HK-2 (cell line): Measurements from ENCODE around the gene WNT8A.
"Not testable (repeated sequence)": the region's sequence is repeated elsewhere in the genome, so short reads cannot be mapped to it uniquely, and the experiment has no call there.

Experiments
- DNase-seq: peaks from one replicate; pipeline ENCODE4 v3.0.0-alpha.2; 2018; ENCODE audit not compliant: unreplicated experiment

The WNT8A gene, protein sequence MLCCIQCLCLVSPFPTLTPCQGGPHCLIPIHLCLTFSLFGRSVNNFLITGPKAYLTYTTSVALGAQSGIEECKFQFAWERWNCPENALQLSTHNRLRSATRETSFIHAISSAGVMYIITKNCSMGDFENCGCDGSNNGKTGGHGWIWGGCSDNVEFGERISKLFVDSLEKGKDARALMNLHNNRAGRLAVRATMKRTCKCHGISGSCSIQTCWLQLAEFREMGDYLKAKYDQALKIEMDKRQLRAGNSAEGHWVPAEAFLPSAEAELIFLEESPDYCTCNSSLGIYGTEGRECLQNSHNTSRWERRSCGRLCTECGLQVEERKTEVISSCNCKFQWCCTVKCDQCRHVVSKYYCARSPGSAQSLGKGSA

DNA sequence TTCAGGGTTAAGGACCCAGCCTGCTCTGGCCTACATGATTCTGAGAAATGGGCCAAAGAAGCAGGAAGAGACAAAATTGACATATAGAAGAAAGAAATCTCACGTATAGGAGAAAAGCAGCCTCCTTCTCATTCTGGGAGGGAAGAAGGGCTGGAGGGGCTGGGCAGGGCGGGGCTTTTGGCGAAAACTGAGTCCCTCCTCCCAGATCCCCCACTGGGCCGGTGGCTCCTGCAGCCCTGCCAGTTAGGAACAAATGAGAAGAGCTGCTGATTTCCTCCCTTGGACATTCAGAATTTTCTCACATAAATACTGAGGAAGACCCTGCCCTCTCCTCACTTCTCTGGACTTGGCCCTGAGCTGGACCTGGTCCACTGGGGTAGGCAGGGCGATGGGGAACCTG is at the start of gene WNT8A:
WNT8A (plus strand) TSS at position 332 of the 400 bp plus-strand sequence. CDS start 95 bp downstream, outside the sequence.
- no peak for DNase-seq

- DNase-seq, result peak; percentile 33
Measured at GRCh38 chr5:138035605-138036537, 48.0 kb upstream of the WNT8A start.

DNA sequence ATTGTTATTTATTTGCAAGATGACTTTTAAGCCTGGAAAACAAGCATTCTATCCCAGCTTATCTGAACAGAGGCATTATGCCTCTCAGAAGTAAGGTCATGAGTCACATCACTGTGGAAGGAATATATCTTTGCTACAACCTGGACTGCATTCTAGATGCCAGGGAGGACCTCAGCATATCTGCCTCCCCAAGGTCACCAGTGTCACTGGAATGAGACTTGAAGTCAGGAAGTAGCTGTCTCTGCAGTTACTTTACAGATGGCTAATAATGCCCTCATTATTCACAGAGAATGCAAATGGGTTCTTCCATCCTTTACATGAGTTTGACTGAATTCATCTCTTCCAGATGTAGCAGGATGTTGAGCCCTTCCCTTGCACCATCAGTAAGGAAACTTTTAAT is 46.6 kb upstream of the WNT8A start:
- DNase-seq, result no peak

DNA sequence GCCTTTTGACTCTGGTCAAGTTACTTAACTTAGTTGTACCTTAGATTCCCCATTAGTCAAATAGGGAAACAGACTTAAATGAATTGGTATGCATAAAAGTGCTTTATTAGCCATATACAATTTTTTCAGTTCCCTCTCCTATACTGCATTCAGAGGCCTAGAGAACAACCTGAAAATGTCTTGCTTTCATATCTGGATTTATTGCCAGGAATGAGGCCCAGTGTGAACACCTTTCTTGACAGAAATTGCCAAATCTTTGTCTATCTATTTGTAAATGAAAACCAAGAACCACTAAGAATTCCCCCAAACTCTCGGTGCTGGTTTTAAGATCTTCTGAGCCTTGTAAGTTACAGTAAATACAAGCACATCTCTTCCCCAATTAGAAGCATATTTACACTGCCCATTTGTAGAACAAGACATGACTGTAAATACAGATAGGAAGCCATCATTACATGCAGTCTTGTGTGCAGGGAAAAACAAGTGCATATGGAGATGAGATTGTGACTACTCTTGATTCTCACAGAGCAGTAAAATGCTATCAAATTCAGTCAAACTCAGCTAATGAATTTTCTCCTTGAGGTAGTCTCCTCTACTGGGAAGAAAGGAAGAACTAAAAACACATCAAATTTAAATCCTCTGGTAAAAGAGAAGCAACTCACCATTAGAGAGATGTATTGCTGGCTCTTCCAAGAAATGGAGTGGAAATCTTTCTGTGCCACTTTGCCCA is 45.8 kb upstream of the WNT8A start:
- no peak for DNase-seq

- DNase-seq, result no peak
Measured at GRCh38 chr5:138038826-138039225, 45.0 kb upstream of the WNT8A start.

- not testable (repeated sequence) for DNase-seq
Measured at GRCh38 chr5:138045283-138045682, 38.5 kb upstream of the WNT8A start.

DNA sequence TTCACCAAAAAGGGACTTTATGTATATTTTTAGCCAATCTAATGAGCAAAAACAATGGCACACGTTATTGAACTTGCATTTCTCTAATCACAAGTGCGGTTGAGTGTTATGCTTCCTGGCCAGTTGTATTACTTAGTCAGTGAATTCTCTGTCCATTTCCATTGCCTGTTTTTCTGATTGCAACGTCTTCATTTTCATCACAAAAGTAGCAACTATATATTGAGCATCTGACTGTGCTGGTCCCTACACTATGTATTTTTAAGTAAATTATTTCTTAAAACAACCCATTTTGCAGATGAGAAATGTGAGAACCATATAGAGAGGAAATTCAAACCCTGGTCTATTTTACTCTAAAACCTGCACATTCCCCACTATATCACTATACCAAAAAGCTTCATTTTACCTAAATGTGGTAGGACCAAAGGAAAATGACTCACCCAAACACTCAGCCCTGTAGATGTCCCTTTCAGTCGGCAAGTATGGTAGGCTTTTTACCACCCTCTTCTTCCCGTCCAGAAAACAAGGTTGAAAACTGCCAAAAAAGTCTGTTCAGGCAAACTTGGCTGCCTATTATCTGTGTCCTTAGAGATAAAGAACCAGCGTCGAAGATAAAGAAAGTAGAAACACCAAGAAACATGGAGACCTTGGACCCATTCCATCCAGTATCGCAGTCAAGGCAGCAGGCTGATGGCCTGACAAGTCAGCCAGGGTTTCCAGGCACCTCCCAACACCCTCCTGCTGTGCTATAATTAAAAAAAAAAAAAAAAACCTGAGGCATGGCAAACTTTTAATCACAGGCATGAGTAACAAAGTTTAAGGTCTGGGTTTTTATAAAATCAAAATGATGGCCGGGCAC is 32.2 kb upstream of the WNT8A start:
- DNase-seq, result no peak

- DNase-seq, result not testable (repeated sequence)
Measured at GRCh38 chr5:138052718-138053117, 31.1 kb upstream of the WNT8A start.

- DNase-seq, result no peak
Measured at GRCh38 chr5:138053554-138053953, 30.3 kb upstream of the WNT8A start.

DNA sequence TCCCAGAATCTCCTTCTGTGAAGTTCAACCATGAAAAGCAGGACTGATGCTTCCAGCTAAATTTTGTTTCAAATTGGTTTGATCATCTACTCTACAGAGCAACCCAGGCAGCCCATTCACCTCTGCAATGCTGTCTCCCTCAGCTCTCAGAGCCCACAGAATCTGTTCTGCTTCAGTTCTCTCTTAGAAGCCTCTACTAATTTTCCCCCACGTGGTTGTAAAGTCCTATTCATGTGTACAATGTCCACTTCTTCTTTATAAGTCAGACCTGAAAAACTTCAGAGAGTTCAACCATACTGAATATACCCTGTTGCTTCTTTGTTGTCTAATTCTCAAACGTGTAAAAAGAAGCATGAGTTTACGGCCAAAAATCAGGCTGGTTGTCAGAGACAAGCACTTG is 29.6 kb upstream of the WNT8A start:
- no peak for DNase-seq

GRCh38 chr5:138054847-138055558 is 28.8 kb upstream of the WNT8A start:
- DNase-seq, result no peak

DNA sequence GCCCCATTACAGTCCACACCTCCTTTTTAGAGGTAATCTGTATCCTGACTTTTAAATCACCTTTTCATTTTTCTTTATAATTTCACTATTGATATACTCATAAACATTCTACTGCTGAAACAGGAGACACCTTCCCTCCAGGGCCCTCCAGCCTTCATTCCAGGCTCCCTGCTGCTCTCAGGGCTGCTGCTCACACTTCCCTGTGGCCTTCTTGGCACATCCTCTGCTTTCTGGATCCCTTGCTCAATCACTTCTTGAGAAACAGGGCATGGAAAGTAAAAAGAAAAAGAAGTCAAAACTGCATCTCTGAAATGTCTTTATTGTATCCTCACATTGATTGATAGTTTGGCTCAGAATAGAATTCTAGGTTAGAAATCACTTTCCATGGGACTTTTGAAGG is 19.3 kb upstream of the WNT8A start:
- DNase-seq, result no peak

DNA sequence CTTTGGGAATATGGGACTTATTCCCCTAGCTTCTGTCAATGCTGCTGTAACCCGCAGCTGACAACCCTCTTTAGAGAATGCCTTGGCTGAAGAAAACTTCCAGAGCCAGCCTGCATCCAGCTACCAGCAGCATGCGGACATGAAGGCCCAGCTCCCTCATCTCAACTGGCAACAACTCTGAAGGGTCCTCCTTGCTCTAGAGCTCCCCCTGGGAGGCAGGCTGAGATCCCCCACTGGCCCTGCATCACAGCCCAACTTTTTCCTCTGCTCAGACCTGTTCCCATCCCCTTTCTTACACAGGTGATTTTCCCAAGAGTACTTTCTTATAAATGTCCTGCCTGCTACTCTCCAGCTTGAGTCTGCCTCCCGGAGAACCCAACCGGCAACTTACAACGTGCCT is 18.7 kb upstream of the WNT8A start:
- DNase-seq, result no peak

DNA sequence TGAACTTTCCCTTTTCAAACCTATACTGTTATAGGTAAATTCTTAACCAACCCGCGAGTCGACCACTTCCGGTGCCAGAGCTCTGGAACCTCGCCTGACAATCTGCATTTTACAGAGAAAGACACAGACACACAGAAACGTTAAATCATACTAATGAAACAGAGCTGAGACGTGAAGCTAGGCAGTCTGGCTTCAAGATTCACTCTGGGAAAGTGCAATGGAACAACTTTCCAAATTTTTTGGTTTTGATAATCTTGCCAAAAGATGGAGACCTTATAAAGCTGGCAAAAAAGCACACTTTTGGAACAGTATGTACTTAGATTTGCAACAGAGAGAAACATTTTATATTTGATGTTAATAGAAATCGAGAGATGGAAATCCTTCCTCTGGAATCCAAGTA is 15.9 kb upstream of the WNT8A start:
- DNase-seq, result no peak

GRCh38 chr5:138068742-138069600 is 14.9 kb upstream of the WNT8A start:
- peak; percentile 57 for DNase-seq

DNA sequence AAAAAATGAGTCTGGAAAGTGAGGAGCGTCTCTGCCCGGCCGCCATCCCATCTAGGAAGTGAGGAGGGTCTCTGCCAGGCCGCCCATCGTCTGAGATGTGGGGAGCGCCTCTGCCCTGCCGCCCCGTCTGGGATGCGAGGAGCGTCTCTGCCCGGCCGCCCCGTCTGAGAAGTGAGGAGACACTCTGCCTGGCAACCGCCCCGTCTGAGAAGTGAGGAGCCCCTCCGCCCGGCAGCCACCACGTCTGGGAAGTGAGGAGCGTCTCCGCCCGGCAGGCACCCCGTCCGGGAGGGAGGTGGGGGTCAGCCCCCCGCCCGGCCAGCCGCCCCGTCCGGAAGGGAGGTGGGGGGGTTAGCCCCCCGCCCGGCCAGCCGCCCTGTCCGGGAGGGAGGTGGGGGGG is 13.8 kb upstream of the WNT8A start:
- DNase-seq, result not testable (repeated sequence)

DNA sequence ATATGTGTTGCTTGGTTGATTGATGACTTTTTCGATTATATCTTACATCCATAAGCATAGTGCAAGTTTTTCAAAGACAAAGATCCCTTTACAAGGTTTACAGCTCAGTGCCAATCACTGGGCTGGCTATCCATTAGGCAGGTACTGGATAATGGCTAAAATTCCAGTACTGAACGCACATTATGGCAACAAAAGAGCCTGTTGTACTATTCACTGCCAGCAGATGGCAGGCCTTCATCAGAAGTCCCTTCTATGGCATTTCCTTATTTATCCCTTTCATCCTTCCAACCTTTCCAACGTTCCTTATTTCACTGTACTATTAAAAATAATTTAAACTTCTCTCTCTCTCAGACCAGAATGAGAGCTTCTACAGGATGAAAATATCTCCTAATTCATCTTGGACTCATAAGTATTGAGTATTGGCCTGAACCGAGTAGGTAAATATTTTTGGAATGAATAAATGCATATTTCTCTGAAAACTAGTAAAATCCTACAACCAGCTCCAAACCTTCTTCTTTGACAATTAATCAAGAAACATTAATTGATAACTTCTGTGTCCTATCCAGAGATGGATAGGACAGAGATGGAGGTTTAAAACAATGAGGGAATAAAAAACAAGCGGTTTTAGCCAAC is 6.7 kb upstream of the WNT8A start:
- DNase-seq, result peak; percentile 8

GRCh38 chr5:138078006-138078643 is 5.7 kb upstream of the WNT8A start:
- no peak for DNase-seq

DNA sequence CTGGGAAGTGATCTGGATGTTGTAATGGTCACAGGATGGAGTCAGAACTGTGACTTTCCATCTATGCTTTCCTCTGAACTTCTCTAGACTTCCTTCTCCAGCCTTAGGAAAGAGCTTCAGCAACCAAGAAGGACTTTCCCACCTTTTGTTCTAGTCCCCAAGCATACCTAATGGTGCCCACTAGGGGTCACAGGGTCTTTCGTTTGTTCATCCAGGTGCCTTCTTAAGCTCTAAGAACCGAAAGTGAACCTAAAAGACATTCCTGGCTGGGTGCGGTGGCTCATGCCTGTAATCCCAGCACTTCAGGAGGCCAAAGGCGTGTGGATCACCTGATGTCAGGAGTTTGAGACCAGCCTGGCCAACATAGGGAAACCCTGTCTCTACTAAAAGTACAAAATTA is 1.8 kb upstream of the WNT8A start:
- no peak for DNase-seq
